ENCODE data around the gene ILRUN.
"Not testable (repeated sequence)": the region's sequence is repeated elsewhere in the genome, so short reads cannot be mapped to it uniquely, and the experiment has no call there.

Gene ILRUN

DNA sequence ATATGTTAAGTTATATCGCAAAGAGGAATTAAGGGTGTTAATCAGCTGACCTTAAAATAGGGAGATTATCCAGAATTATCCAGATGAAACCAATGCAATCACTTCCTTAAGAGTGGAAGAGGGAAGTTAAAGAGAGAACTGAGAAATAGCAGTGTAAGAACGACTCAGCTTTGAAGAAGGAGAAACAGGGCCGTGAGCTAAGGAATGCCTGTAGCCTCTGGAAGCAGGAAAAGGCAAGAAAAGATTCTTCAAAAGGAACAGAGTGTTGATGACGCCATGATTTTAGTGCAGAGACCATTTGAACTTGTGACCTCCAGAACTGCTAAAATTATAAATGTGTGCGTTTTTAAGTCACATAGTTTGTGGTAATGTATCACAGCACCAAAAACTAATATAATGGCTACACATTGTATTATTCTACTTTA, 32.7 kb downstream of the ILRUN start:
- Histone ChIP-seq H3K27ac (peak overlapping the region; percentile 83), H3K4me3 (ENCODE audit: low read depth, low read length) (no peak overlapping the region), H3K36me3 (replicated peaks) (no peaks in the 10 kb centered on the region), H3K27me3 (replicated peaks) (no peaks in the 10 kb centered on the region)
- in situ Hi-C loops (cut with HindIII; ENCODE audit: low pct_ligation_motif_present, low sequenced_read_pairs), result no loop called here
- TF ChIP-seq CTCF (IDR thresholded peaks at IDR 0.05; ENCODE audit: low read depth, low read length, missing control alignments), result no peak
- DNase-seq, result peak; percentile 9

GRCh38 chr6:34663371-34663770, 33.2 kb downstream of the ILRUN start:
- in situ Hi-C loops (cut with HindIII; ENCODE audit: low pct_ligation_motif_present, low sequenced_read_pairs), result no loop called here
- H3K27me3 ChIP-seq (replicated peaks), result no peaks in the 10 kb centered on the region
- peak overlapping the region; percentile 83 for H3K27ac ChIP-seq
- no peak overlapping the region for H3K4me3 ChIP-seq (ENCODE audit: low read depth, low read length)
- TF ChIP-seq CTCF (IDR thresholded peaks at IDR 0.05; ENCODE audit: low read depth, low read length, missing control alignments), result no peak
- H3K36me3 ChIP-seq (replicated peaks), result no peaks in the 10 kb centered on the region
- no peak for DNase-seq

- H3K4me3 ChIP-seq (ENCODE audit: low read depth, low read length), result no peak overlapping the region
- no peaks in the 10 kb centered on the region for H3K27me3 ChIP-seq (replicated peaks)
- H3K36me3 ChIP-seq (replicated peaks), result no peaks in the 10 kb centered on the region
- no peak for TF ChIP-seq CTCF (IDR thresholded peaks at IDR 0.05; ENCODE audit: low read depth, low read length, missing control alignments)
- no peak overlapping the region for H3K27ac ChIP-seq
- in situ Hi-C loops (cut with HindIII; ENCODE audit: low pct_ligation_motif_present, low sequenced_read_pairs), result no loop called here
- DNase-seq, result no peak
Observed at GRCh38 chr6:34661357-34661756, 35.2 kb downstream of the ILRUN start.

- no peak for TF ChIP-seq CTCF (IDR thresholded peaks at IDR 0.05; ENCODE audit: low read depth, low read length, missing control alignments)
- Histone ChIP-seq H3K36me3 (replicated peaks) (no peaks in the 10 kb centered on the region), H3K27ac (no peak overlapping the region), H3K27me3 (replicated peaks) (no peaks in the 10 kb centered on the region), H3K4me3 (ENCODE audit: low read depth, low read length) (no peak overlapping the region)
- DNase-seq, result no peak
- in situ Hi-C loops (cut with HindIII; ENCODE audit: low pct_ligation_motif_present, low sequenced_read_pairs), result no loop called here
Observed at GRCh38 chr6:34658605-34659265, 37.8 kb downstream of the ILRUN start.

- peak; percentile 57 for DNase-seq
- in situ Hi-C loops (cut with HindIII; ENCODE audit: low pct_ligation_motif_present, low sequenced_read_pairs); H3K4me3 ChIP-seq (ENCODE audit: low read depth, low read length); H3K27me3 ChIP-seq (replicated peaks); H3K36me3 ChIP-seq (replicated peaks): not testable (repeated sequence)
- peak overlapping the region; percentile 97 for H3K27ac ChIP-seq
Observed at GRCh38 chr6:34657979-34658480, 38.5 kb downstream of the ILRUN start.

DNA sequence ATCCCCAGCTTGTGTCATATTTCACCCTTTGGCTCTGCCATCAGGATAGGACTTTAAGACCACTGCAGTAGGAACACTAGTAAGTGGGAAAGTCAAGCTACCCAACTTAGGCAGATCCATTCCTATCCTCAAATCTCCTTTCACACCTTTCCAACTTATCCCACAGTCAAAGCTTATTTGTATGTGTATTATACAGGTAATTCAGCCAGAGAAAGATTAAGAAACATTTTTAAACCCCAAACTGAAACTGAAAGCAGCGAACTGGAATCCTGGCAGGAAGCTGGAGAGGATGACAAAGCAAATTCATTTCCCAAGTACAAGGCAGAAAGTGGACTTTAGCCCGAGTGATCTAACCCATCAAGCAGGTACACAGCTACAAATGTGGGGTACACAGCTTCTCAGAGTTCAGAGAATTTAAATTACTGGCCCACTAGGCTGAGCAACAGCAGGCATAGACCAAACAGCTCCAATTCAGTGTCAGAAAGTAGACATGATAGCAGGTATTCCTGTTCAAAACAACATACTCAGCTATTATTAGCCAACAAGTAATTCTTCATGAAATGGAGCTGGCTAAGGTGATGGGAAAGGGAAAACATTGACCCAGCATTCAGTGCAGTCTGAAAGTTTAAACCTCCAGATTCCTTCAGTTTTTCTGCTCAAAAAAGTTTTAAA, 39.1 kb downstream of the ILRUN start:
- peaks cover 2% of the 10 kb centered on the region for H3K36me3 ChIP-seq (replicated peaks)
- no peak for TF ChIP-seq CTCF (IDR thresholded peaks at IDR 0.05; ENCODE audit: low read depth, low read length, missing control alignments)
- in situ Hi-C loops (cut with HindIII; ENCODE audit: low pct_ligation_motif_present, low sequenced_read_pairs), result no loop called here
- H3K27me3 ChIP-seq (replicated peaks), result no peaks in the 10 kb centered on the region
- DNase-seq, result peak; percentile 73
- H3K4me3 ChIP-seq (ENCODE audit: low read depth, low read length), result peak overlapping the region; percentile 44
- H3K27ac ChIP-seq, result peak overlapping the region; percentile 97

All from brain microvascular endothelial cell (primary cell).